Right forelimb (tissue), 1 donor: Measurements from ENCODE around the gene C5orf52.
"Not testable (repeated sequence)": the region's sequence is repeated elsewhere in the genome, so short reads cannot be mapped to it uniquely, and the experiment has no call there.

Experiments
- DNase-seq: peaks from one replicate; pipeline ENCODE4 v3.0.0-alpha.2; 2018

Gene C5orf52

GRCh38 chr5:157727858-157728257, 56.5 kb downstream of the C5orf52 start:
- DNase-seq = not testable (repeated sequence)
